H1 (cell line): ENCODE measurements around the gene STAT4. TPM values are rescaled to one million over a fixed set of nuclear protein-coding genes. Genes with fewer than 3 reads are reported as not detected.

Source experiments
- RNF2 ChIP-seq: fragments of 200-900, 300-1000 bp; sonication (generic); IDR thresholded peaks from 2 replicates; pipeline ENCODE4 v1.7.1; 2016; ENCODE audit warnings: borderline replicate concordance, low read depth, mild to moderate bottlenecking, antibody characterized with exemption, low read length; ENCODE audit not compliant: poor library complexity, severe bottlenecking; ENCODE audit errors: missing control alignments
- RXRA ChIP-seq: IDR thresholded peaks from 2 replicates; pipeline ENCODE4 v1.6.1; 2011; ENCODE audit warnings: low read depth, mild to moderate bottlenecking, low read length, moderate library complexity; ENCODE audit not compliant: insufficient read depth
- polyA plus RNA-seq, 7 experiments: library from polyadenylated mRNA; depleted of rRNA in 3 of 7; stranded (reverse) in 5 of 7; unstranded in 2 of 7; fragments of >200 nt in 5 of 7; fragments of 200-250 nt in 2 of 7; gene quantifications; 1 replicate in 5 of 7; 2 replicates in 1 of 7; 4 replicates in 1 of 7; pipeline versions ENCODE4 v1.2.1 to v1.2.3, GENCODE V29; 2011 to 2013; ENCODE audit warnings: missing spikeins in 2 of 7, mixed read lengths in 2 of 7
- total RNA-seq: library from RNA; stranded (reverse); fragmentation: NEBNext Ultra II Directional; extraction: Animal tissue kit (Norgen Biotek cat#: 25700); gene quantifications from 2 replicates; pipeline ENCODE4 v1.2.1, GENCODE V29; 2021
- TF ChIP-seq, protein P1 (sequence below): IDR thresholded peaks from 2 replicates; pipeline ENCODE4 v1.6.1; 2012; ENCODE audit warnings: inconsistent platforms
- TF ChIP-seq, protein P2 (sequence below): fragments of 300-600 bp; sonication (generic); IDR thresholded peaks from 2 replicates; pipeline ENCODE4 v1.7.1; 2012; ENCODE audit warnings: low read length, moderate library complexity, mild to moderate bottlenecking, inconsistent platforms; ENCODE audit not compliant: insufficient replicate concordance

The STAT4 gene
- total and polyA plus RNA-seq, 2 of the 8 experiments (the other 6 are each of a cell fraction or from before 2014, with no cell fraction given), result 0.36 to 0.63 TPM

- TF ChIP-seq, protein P1, sequence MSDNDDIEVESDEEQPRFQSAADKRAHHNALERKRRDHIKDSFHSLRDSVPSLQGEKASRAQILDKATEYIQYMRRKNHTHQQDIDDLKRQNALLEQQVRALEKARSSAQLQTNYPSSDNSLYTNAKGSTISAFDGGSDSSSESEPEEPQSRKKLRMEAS, result no peak
- TF ChIP-seq, protein P2, sequence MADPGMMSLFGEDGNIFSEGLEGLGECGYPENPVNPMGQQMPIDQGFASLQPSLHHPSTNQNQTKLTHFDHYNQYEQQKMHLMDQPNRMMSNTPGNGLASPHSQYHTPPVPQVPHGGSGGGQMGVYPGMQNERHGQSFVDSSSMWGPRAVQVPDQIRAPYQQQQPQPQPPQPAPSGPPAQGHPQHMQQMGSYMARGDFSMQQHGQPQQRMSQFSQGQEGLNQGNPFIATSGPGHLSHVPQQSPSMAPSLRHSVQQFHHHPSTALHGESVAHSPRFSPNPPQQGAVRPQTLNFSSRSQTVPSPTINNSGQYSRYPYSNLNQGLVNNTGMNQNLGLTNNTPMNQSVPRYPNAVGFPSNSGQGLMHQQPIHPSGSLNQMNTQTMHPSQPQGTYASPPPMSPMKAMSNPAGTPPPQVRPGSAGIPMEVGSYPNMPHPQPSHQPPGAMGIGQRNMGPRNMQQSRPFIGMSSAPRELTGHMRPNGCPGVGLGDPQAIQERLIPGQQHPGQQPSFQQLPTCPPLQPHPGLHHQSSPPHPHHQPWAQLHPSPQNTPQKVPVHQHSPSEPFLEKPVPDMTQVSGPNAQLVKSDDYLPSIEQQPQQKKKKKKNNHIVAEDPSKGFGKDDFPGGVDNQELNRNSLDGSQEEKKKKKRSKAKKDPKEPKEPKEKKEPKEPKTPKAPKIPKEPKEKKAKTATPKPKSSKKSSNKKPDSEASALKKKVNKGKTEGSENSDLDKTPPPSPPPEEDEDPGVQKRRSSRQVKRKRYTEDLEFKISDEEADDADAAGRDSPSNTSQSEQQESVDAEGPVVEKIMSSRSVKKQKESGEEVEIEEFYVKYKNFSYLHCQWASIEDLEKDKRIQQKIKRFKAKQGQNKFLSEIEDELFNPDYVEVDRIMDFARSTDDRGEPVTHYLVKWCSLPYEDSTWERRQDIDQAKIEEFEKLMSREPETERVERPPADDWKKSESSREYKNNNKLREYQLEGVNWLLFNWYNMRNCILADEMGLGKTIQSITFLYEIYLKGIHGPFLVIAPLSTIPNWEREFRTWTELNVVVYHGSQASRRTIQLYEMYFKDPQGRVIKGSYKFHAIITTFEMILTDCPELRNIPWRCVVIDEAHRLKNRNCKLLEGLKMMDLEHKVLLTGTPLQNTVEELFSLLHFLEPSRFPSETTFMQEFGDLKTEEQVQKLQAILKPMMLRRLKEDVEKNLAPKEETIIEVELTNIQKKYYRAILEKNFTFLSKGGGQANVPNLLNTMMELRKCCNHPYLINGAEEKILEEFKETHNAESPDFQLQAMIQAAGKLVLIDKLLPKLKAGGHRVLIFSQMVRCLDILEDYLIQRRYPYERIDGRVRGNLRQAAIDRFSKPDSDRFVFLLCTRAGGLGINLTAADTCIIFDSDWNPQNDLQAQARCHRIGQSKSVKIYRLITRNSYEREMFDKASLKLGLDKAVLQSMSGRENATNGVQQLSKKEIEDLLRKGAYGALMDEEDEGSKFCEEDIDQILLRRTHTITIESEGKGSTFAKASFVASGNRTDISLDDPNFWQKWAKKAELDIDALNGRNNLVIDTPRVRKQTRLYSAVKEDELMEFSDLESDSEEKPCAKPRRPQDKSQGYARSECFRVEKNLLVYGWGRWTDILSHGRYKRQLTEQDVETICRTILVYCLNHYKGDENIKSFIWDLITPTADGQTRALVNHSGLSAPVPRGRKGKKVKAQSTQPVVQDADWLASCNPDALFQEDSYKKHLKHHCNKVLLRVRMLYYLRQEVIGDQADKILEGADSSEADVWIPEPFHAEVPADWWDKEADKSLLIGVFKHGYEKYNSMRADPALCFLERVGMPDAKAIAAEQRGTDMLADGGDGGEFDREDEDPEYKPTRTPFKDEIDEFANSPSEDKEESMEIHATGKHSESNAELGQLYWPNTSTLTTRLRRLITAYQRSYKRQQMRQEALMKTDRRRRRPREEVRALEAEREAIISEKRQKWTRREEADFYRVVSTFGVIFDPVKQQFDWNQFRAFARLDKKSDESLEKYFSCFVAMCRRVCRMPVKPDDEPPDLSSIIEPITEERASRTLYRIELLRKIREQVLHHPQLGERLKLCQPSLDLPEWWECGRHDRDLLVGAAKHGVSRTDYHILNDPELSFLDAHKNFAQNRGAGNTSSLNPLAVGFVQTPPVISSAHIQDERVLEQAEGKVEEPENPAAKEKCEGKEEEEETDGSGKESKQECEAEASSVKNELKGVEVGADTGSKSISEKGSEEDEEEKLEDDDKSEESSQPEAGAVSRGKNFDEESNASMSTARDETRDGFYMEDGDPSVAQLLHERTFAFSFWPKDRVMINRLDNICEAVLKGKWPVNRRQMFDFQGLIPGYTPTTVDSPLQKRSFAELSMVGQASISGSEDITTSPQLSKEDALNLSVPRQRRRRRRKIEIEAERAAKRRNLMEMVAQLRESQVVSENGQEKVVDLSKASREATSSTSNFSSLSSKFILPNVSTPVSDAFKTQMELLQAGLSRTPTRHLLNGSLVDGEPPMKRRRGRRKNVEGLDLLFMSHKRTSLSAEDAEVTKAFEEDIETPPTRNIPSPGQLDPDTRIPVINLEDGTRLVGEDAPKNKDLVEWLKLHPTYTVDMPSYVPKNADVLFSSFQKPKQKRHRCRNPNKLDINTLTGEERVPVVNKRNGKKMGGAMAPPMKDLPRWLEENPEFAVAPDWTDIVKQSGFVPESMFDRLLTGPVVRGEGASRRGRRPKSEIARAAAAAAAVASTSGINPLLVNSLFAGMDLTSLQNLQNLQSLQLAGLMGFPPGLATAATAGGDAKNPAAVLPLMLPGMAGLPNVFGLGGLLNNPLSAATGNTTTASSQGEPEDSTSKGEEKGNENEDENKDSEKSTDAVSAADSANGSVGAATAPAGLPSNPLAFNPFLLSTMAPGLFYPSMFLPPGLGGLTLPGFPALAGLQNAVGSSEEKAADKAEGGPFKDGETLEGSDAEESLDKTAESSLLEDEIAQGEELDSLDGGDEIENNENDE, result no peak
- TF ChIP-seq RXRA, result no peak
- no peak for TF ChIP-seq RNF2
Observed at GRCh38 chr2:191105082-191105481, 45.7 kb downstream of the STAT4 start (continued).
